ENCODE measurements around the gene RAD50. TPM values are rescaled to one million over a fixed set of nuclear protein-coding genes. Genes with fewer than 3 reads are reported as not detected.

The RAD50 gene
- total and polyA plus RNA-seq, 2 of the 4 experiments (the other 2 are of a cell fraction), result 5.2 to 6.2 TPM

GRCh38 chr5:132556153-132556762 lies 519 bp upstream of the RAD50 start:
- intact Hi-C loops (cut with micrococcal nuclease) (loop anchor here (5.0 kb wide), 1 partner anchor 49 kb away; no protein-coding TSS in a partner anchor), in situ Hi-C loops (cut with MboI; ENCODE audit: low sequenced_read_pairs) (no loop called here), dilution Hi-C loops (cut with HindIII; ENCODE audit: low sequenced_read_pairs, unreplicated experiment) (no loop called here)
- H3K23ac ChIP-seq (ENCODE audit: low read depth, low read length), result peak overlapping the region; percentile 81; the same call in 1 of the 2 replicates
- H3K9me3 ChIP-seq (ENCODE audit: control insufficient read depth, insufficient read depth, low read length), result no peaks in the 10 kb centered on the region
- H3K4me3 ChIP-seq (ENCODE audit: insufficient read depth, low read depth, low read length), result peak overlapping the region; percentile 65
- peaks cover 4% of the 10 kb centered on the region; the same call in 1 of the 2 replicates for H3K9me1 ChIP-seq (ENCODE audit: insufficient read depth, low read length)
- H3K4ac ChIP-seq (ENCODE audit: low read depth, low read length), result peak overlapping the region; percentile 95
- BruUV-seq (replicated peaks), result no TSS peak
- peak overlapping the region; percentile 57 for H2BK5ac ChIP-seq (ENCODE audit: low read depth, low read length, poor library complexity, severe bottlenecking)
- H3K4me1 ChIP-seq (ENCODE audit: control insufficient read depth, insufficient read depth, low read length), result no peaks in the 10 kb centered on the region; the same call in 1 of the 2 replicates
- ChIA-PET CTCF (interaction anchor here (1.1 kb wide), 1 partner anchor 51 kb away, joined by 3 read pairs; no protein-coding TSS in a partner anchor), POLR2A (ENCODE audit: unreplicated experiment) (interaction anchor here (0.6 to 1.2 kb wide), 2 partner anchors 14 to 62 kb away, joined by 3 read pairs; no protein-coding TSS in a partner anchor)
- peak overlapping the region; percentile 79 for H2BK120ac ChIP-seq (ENCODE audit: low read depth, low read length)
- 0 out of 2 replicates have a peak overlapping the region, but pooled peaks have one; percentile 70 for H2AK5ac ChIP-seq (ENCODE audit: low read depth, low read length)
- H2AFZ ChIP-seq (replicated peaks; ENCODE audit: low read length, poor library complexity), result peak overlapping the region; percentile 96
- H3K14ac ChIP-seq (replicated peaks; ENCODE audit: low read depth, low read length), result peak overlapping the region; percentile 81
- H3K56ac ChIP-seq (ENCODE audit: extremely low read depth, insufficient read depth, low read length), result no peak overlapping the region; the same call in 1 of the 2 replicates
- H3K18ac ChIP-seq (ENCODE audit: low read depth, low read length), result peak overlapping the region; percentile 90
- H2BK15ac ChIP-seq (ENCODE audit: low read depth, low read length), result no peak overlapping the region; the same call in 2 of the 3 replicates
- H3K27me3 ChIP-seq (ENCODE audit: control insufficient read depth, insufficient read depth, low read length), result peaks cover 2% of the 10 kb centered on the region; the same call in 1 of the 2 replicates
- peak overlapping the region; percentile 64 for H3K27ac ChIP-seq (ENCODE audit: insufficient read depth, low read length)
- peak overlapping the region; percentile 100 for H4K5ac ChIP-seq (ENCODE audit: low read depth, low read length)
- no peaks in the 10 kb centered on the region; the same call in 1 of the 2 replicates for H3K36me3 ChIP-seq (ENCODE audit: control insufficient read depth, insufficient read depth, low read length)
- WGBS, 2 experiments (ENCODE audit: extremely low coverage in 2 of 2, insufficient read length in 1 of 2), result 100% methylated on average over 1 of the region's 15 CpGs; no CpG with 5 or more reads in 1 of the 2 experiments
- peak overlapping the region; percentile 62 for H3K9ac ChIP-seq (ENCODE audit: low read depth, low read length)
- peak overlapping the region; percentile 11; the same call in 1 of the 2 replicates for H2BK20ac ChIP-seq (ENCODE audit: low read depth, low read length)
- peaks cover under 1 to 17% of the 10 kb centered on the region in 2 experiments; a peak in 3 of 4 replicates for H3K79me1 ChIP-seq (ENCODE audit: low read depth in 1 of 2, low read length in 2 of 2)
- DNase-seq, result peak; percentile 12
- peak overlapping the region; percentile 95; the same call in 1 of the 2 replicates for H4K91ac ChIP-seq (ENCODE audit: insufficient read depth, low read depth, low read length)
- ATAC-seq (ENCODE audit: low read depth), result no peak; the same call in 1 of the 2 replicates
- peak overlapping the region; percentile 94 to 100 for H4K8ac ChIP-seq (ENCODE audit: low read depth in 2 of 2, low read length in 2 of 2)
- no peaks in the 10 kb centered on the region for H4K20me1 ChIP-seq (ENCODE audit: insufficient read depth, low read length)
- peak overlapping the region; percentile 91 for H2AK9ac ChIP-seq (replicated peaks; ENCODE audit: low read depth, low read length, poor library complexity)
- peak overlapping the region; percentile 83 for H3K4me2 ChIP-seq (ENCODE audit: low read depth, low read length)
- TF ChIP-seq, protein P1, sequence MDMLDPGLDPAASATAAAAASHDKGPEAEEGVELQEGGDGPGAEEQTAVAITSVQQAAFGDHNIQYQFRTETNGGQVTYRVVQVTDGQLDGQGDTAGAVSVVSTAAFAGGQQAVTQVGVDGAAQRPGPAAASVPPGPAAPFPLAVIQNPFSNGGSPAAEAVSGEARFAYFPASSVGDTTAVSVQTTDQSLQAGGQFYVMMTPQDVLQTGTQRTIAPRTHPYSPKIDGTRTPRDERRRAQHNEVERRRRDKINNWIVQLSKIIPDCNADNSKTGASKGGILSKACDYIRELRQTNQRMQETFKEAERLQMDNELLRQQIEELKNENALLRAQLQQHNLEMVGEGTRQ (IDR thresholded peaks at IDR 0.05; ENCODE audit: low read depth, low read length), result no peak
- TF ChIP-seq, protein P2, sequence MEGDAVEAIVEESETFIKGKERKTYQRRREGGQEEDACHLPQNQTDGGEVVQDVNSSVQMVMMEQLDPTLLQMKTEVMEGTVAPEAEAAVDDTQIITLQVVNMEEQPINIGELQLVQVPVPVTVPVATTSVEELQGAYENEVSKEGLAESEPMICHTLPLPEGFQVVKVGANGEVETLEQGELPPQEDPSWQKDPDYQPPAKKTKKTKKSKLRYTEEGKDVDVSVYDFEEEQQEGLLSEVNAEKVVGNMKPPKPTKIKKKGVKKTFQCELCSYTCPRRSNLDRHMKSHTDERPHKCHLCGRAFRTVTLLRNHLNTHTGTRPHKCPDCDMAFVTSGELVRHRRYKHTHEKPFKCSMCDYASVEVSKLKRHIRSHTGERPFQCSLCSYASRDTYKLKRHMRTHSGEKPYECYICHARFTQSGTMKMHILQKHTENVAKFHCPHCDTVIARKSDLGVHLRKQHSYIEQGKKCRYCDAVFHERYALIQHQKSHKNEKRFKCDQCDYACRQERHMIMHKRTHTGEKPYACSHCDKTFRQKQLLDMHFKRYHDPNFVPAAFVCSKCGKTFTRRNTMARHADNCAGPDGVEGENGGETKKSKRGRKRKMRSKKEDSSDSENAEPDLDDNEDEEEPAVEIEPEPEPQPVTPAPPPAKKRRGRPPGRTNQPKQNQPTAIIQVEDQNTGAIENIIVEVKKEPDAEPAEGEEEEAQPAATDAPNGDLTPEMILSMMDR (conservative IDR thresholded peaks at IDR 0.05; ENCODE audit: low read depth, low read length), result no peak
- TF ChIP-seq NFE2L2 (IDR thresholded peaks at IDR 0.05; ENCODE audit: low read depth, low read length), result no peak
- TF ChIP-seq CEBPB (IDR thresholded peaks at IDR 0.05; ENCODE audit: low read depth, low read length), result no peak
- no peak for TF ChIP-seq FOS (IDR thresholded peaks at IDR 0.05; ENCODE audit: low read depth, low read length)
- no peak for TF ChIP-seq MAFK (IDR thresholded peaks at IDR 0.05; ENCODE audit: low read depth, low read length)
- no peak for TF ChIP-seq BHLHE40 (IDR thresholded peaks at IDR 0.05; ENCODE audit: low read depth, low read length)
- no peak for TF ChIP-seq RCOR1 (IDR thresholded peaks at IDR 0.05; ENCODE audit: insufficient replicate concordance, low read length)
- no peak for TF ChIP-seq RAD21 (IDR thresholded peaks at IDR 0.05; ENCODE audit: low read length)
- TF ChIP-seq SMC3 (IDR thresholded peaks at IDR 0.05; ENCODE audit: low read depth, low read length), result no peak
- no peak for TF ChIP-seq CHD1 (IDR thresholded peaks at IDR 0.05; ENCODE audit: low read depth, low read length)
- TF ChIP-seq RFX5 (IDR thresholded peaks at IDR 0.05; ENCODE audit: low read depth, low read length), result no peak
- no peak for TF ChIP-seq MAZ (IDR thresholded peaks at IDR 0.05; ENCODE audit: borderline replicate concordance, low read depth, low read length)

Measured in IMR-90 (cell line).